Colonic mucosa (tissue), 4 donors: Measurements from ENCODE around the gene RABGAP1L. TPM values are rescaled to one million over a fixed set of nuclear protein-coding genes. Genes with fewer than 3 reads are reported as not detected.

ENCODE experiments used
- DNase-seq: peaks from one replicate; pipeline ENCODE4 v3.0.0-alpha.2; 2020
- H3K27ac ChIP-seq: fragments of 200-600 bp; one replicate; pipeline ENCODE4 v1.8.0; 2021
- H3K27me3 ChIP-seq: fragments of 200-600 bp; one replicate; pipeline ENCODE4 v1.8.0; 2021
- H3K36me3 ChIP-seq: fragments of 200-600 bp; one replicate; pipeline ENCODE4 v1.8.0; 2021
- H3K4me1 ChIP-seq: fragments of 200-600 bp; one replicate; pipeline ENCODE4 v1.8.0; 2021; ENCODE audit warnings: mild to moderate bottlenecking
- H3K4me3 ChIP-seq: fragments of 200-600 bp; one replicate; pipeline ENCODE4 v1.8.0; 2021
- H3K9ac ChIP-seq, 2 donors: one replicate each; pipeline ENCODE4 v1.7.0; 2013; ENCODE audit warnings: control low read depth in 2 of 2, low read depth in 2 of 2, low read length in 2 of 2
- H3K9me3 ChIP-seq: fragments of 200-600 bp; one replicate; pipeline ENCODE4 v1.8.0; 2021
- CTCF ChIP-seq: fragments of 200-600 bp; IDR thresholded peaks from one replicate; pipeline ENCODE4 v1.8.0; 2022; ENCODE audit warnings: antibody characterized with exemption, mild to moderate bottlenecking
- intact Hi-C: fragments of 100-400 bp; cut with DNase I; formaldehyde crosslinking; loops from one replicate; pipeline ENCODE4 v1.14.1; 2022
- total RNA-seq, 2 donors: library from RNA; stranded (reverse); fragmentation: NEBNext Ultra II Directional in 1 of 2; extraction: Animal tissue kit (Norgen Biotek cat#: 25700) in 1 of 2; gene quantifications; one replicate each; pipeline ENCODE4 v1.2.1, GENCODE V29; 2021
- donor health status: healthy.
- donor health status: DM: no; HTN: no; CAD: no.
- donor health status: DM: no; HTN: no; CAD: no.

RABGAP1L gene
- total RNA-seq, 2 donors from 2014 or later: 50.3 to 87.0 TPM

GRCh38 chr1:174742805-174743653 is 583.7 kb downstream of the RABGAP1L start:
- Histone ChIP-seq H3K9ac (no peak overlapping the region), H3K27ac (no peak overlapping the region), H3K36me3 (no peaks in the 10 kb centered on the region), H3K4me1 (no peaks in the 10 kb centered on the region), H3K4me3 (no peak overlapping the region), H3K9me3 (no peaks in the 10 kb centered on the region), H3K27me3 (no peaks in the 10 kb centered on the region)
- intact Hi-C loops: loop anchor here (5.0 kb wide), 1 partner anchor 481 kb away; no protein-coding TSS in a partner anchor
- no peak for DNase-seq
- no peak for TF ChIP-seq CTCF

DNA sequence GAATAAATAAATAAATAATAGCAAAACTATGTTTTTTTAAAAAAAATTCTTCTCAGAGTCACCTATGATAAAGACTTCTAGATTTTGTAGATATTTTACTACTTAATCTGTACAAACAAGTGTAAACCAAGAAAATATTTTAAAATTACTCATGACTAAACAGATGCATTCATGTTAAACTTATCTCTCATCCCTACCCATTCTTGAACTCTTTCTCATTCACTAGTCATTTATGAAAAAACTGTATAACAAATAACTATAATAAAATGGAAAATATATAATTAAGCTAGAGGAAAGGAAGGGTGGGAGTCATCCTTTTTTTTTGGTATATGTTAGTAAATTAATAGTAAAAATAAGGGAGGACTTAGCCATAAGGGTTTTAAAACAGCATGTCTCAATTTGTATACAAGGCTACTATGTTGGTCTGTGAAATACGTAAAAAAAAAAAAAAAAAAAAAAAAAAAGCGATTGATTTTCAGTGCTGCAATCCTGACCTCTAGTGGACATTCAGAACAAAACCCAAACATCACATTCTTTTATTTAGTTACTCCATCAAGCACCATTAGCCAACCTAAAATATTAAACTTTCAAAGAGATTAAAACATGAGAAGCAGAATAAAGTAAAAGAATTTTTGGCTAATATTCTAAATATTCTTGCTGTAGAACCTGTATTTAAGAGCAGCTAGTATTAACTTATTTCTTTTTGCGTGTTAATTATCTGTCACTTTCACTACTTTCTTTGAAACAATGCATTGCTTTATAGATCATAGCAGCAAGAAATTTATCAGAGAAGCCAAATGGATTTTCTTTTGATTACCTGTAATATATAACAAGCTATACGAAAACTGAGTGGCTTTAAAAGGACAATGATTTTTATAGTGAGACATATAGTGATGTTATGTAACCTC is 584.6 kb downstream of the RABGAP1L start:
- Histone ChIP-seq H3K4me3 (no peak overlapping the region), H3K36me3 (no peaks in the 10 kb centered on the region), H3K4me1 (no peaks in the 10 kb centered on the region), H3K9me3 (no peaks in the 10 kb centered on the region), H3K27ac (no peak overlapping the region), H3K27me3 (no peaks in the 10 kb centered on the region), H3K9ac (no peak overlapping the region)
- DNase-seq: no peak
- intact Hi-C loops: loop anchor here (5.0 kb wide), 1 partner anchor 482 kb away; no protein-coding TSS in a partner anchor
- TF ChIP-seq CTCF: peak; percentile 59

DNA sequence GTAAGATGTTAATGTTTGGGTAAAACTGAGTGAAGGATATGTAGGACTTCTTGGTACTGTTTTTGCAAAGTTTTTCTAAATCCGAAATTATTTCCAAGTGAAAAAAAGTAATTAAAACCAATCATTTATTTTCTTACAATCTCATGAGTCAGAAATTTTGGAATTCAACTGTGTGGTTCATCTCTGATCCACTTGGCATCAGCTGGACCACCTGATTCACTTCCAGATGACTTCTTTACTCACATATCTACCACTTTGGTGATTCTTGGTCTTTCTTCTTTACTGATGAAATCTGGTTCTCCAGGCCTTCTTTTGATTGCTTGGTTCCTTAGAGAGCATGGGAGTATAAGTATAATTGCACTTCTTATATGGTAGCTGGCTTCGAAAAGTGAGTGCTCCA is 585.6 kb downstream of the RABGAP1L start:
- Histone ChIP-seq H3K27ac (no peak overlapping the region), H3K27me3 (no peaks in the 10 kb centered on the region), H3K9ac (no peak overlapping the region), H3K4me1 (no peaks in the 10 kb centered on the region), H3K36me3 (no peaks in the 10 kb centered on the region), H3K9me3 (no peaks in the 10 kb centered on the region), H3K4me3 (no peak overlapping the region)
- intact Hi-C loops: loop anchor here (5.0 kb wide), 1 partner anchor 483 kb away; no protein-coding TSS in a partner anchor
- DNase-seq: no peak
- no peak for TF ChIP-seq CTCF

DNA sequence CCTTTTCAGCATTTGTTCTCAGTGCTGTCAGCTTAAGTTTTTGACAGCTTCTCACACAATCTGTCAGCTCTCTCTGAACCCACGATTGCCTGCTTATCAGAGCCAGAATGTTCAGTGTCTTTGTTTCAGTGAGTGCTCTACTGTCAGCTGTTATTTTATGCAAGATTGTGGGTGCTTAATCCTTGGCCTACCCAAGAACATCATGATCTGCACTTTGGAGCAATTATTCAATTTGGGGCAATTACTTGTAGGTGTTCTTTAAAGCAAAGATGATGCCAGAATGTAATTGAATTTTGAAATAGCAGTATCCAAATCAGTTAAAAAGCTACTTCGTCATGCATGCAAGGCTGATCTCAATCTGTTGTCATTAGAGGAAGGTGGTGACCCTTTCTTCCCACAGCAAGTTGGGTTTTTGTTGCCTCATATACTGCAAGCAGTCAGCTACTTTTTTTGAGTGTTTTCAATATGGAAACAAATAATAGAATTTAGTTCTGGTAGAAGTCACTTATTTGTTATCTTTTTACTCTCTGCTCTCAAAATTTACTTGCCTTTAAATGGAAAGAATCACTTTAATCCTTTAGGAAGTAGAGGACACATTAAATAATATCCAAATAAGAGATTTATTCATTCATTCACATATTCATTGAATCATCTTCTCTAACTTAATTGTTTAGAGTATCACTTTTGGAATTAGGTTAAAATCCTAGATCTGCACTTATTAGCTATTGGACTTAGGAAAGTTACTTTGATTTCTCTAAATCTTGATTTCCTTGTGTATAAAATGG is 586.9 kb downstream of the RABGAP1L start:
- H3K9me3 ChIP-seq: no peaks in the 10 kb centered on the region
- H3K4me1 ChIP-seq: no peaks in the 10 kb centered on the region
- no peak overlapping the region for H3K4me3 ChIP-seq
- no peak for TF ChIP-seq CTCF
- H3K36me3 ChIP-seq: no peaks in the 10 kb centered on the region
- no peaks in the 10 kb centered on the region for H3K27me3 ChIP-seq
- intact Hi-C loops: no loop called here
- no peak overlapping the region for H3K9ac ChIP-seq
- no peak for DNase-seq
- no peak overlapping the region for H3K27ac ChIP-seq

- Histone ChIP-seq H3K36me3 (no peaks in the 10 kb centered on the region), H3K4me1 (no peaks in the 10 kb centered on the region), H3K4me3 (no peak overlapping the region), H3K9me3 (no peaks in the 10 kb centered on the region), H3K27me3 (no peaks in the 10 kb centered on the region), H3K27ac (no peak overlapping the region), H3K9ac (no peak overlapping the region)
- intact Hi-C loops: no loop called here
- DNase-seq: no peak
- TF ChIP-seq CTCF: no peak
These were observed 588.3 kb downstream of the RABGAP1L start for GRCh38 chr1:174747613-174748012.
